Nephron progenitor cell (in vitro differentiated cells): ENCODE results near the gene BIRC3.

Experiments
- DNase-seq: peaks from one replicate; pipeline ENCODE4 v3.0.0; 2021
- H3K27ac Mint-ChIP-seq: 2 replicates; pipeline ENCODE4 v1.8.0; 2021; ENCODE audit warnings: mild to moderate bottlenecking, moderate library complexity, mixed read lengths
- H3K27me3 Mint-ChIP-seq: 2 replicates; pipeline ENCODE4 v1.8.0; 2021; ENCODE audit warnings: mild to moderate bottlenecking, low read depth, mixed read lengths; ENCODE audit not compliant: poor library complexity
- H3K36me3 Mint-ChIP-seq: 2 replicates; pipeline ENCODE4 v1.8.0; 2021; ENCODE audit warnings: low read depth, mixed read lengths
- H3K4me1 Mint-ChIP-seq: 2 replicates; pipeline ENCODE4 v1.8.0; 2021; ENCODE audit warnings: mixed read lengths
- H3K4me3 Mint-ChIP-seq: 2 replicates; pipeline ENCODE4 v1.8.0; 2021; ENCODE audit warnings: mild to moderate bottlenecking, moderate library complexity, mixed read lengths
- H3K9me3 Mint-ChIP-seq: 2 replicates; pipeline ENCODE4 v1.8.0; 2021; ENCODE audit warnings: mild to moderate bottlenecking, moderate library complexity, mixed read lengths
- TF ChIP-seq, protein P1 (sequence below): fragments of 200-600 bp; sonication (generic); IDR thresholded peaks from 2 replicates; pipeline ENCODE4 v1.5.0; 2021; ENCODE audit warnings: antibody characterized with exemption

The BIRC3 gene

DNA sequence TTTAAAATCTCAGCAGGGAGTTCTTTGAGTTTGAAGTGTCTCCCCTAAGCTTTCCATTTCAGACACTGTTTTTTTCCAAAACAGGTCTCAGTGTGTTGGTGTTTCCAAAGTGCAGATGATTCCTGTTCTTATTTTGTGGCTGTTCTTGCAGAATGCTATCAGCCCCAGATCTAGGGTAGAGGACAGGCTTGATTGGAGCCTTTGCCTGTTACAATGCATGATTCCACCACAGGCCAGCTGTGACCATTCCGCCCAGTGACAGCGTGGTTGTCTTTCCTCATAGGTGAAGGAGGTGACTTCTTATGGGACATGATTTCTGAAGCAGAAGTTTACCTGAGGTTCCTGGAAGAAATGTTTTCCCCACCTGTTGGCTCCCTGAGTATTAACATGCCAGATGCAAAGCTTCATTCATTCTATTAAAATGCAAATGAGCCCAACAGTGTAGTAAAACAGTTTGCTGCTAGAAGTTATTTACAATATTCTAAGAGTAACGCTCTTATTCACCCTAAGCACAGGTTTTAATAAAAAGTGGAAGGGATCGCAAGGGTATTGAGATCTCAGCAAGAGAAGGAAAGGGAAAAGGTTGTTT lies 36.9 kb upstream of the BIRC3 start:
- Mint-ChIP-seq H3K4me3 (peak overlapping the region; percentile 58), H3K36me3 (no peaks in the 10 kb centered on the region), H3K9me3 (peaks cover 3% of the 10 kb centered on the region), H3K27ac (no peak overlapping the region), H3K4me1 (peaks cover 38% of the 10 kb centered on the region), H3K27me3 (no peaks in the 10 kb centered on the region)
- DNase-seq = no peak
- TF ChIP-seq, protein P1, sequence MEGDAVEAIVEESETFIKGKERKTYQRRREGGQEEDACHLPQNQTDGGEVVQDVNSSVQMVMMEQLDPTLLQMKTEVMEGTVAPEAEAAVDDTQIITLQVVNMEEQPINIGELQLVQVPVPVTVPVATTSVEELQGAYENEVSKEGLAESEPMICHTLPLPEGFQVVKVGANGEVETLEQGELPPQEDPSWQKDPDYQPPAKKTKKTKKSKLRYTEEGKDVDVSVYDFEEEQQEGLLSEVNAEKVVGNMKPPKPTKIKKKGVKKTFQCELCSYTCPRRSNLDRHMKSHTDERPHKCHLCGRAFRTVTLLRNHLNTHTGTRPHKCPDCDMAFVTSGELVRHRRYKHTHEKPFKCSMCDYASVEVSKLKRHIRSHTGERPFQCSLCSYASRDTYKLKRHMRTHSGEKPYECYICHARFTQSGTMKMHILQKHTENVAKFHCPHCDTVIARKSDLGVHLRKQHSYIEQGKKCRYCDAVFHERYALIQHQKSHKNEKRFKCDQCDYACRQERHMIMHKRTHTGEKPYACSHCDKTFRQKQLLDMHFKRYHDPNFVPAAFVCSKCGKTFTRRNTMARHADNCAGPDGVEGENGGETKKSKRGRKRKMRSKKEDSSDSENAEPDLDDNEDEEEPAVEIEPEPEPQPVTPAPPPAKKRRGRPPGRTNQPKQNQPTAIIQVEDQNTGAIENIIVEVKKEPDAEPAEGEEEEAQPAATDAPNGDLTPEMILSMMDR = no peak

DNA sequence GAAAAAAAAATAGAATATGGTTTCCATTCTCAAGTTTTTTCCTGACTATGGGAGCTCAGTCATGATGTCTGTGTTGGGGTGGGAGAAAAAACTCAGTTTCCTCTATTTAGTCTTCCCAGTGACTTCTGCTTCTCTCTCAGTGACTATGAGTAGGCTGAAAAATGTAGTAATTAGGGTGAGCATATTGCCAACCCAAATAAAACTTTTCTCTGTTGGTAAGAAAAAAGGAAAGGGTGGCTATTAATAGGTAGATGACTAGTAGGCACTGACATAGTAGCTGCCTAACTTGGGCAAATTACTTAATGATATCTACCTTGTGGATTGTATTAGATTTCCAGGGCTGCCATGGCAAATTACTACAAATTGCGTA lies 34.2 kb upstream of the BIRC3 start:
- no peak for DNase-seq
- Mint-ChIP-seq H3K4me3 (no peak overlapping the region), H3K36me3 (no peaks in the 10 kb centered on the region), H3K27me3 (no peaks in the 10 kb centered on the region), H3K9me3 (no peaks in the 10 kb centered on the region), H3K27ac (no peak overlapping the region), H3K4me1 (peaks cover 34% of the 10 kb centered on the region)
- TF ChIP-seq, protein P1 = no peak

DNA sequence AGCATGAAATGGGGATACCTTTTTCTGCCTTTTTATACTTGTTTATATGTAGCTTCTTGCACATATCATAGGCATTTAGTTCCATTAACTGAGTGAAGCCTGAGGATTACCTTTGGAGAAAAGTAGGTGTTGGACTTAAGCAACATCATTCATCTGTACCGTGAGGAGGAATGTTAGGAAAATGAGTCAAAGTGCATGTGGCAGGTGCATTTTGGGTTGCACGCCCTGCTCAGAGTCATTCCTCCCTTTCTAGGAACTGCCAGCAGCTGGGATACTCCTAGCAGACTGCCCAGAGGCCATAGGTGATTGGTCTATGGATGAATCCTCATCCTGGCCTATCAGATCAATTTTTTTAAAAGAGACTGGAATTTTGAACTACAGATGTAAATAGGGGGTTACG lies 33.3 kb upstream of the BIRC3 start:
- Mint-ChIP-seq H3K27ac (no peak overlapping the region), H3K27me3 (no peaks in the 10 kb centered on the region), H3K9me3 (no peaks in the 10 kb centered on the region), H3K4me1 (peaks cover 40% of the 10 kb centered on the region), H3K36me3 (no peaks in the 10 kb centered on the region), H3K4me3 (no peak overlapping the region)
- TF ChIP-seq, protein P1 = no peak
- no peak for DNase-seq

DNA sequence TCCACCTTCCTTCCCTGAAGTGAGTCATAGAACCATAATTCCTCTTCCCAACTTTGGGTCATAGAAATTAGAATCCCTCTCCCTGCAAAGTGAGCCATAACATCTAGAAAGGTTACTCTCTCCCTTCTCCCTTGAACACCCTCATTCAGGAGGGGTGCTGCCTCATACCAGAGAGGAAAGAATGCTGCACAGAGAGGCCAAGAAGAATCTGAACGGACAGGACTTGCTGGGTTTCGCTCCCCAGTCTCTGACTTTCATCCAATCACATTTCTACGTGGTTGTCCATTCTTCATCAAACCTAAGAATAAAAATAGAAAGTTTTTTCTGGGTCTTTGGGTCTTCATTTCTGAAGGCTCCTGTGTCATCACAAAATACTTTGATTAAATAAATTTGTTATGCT lies 31.0 kb upstream of the BIRC3 start:
- Mint-ChIP-seq H3K4me1 (peaks cover 28% of the 10 kb centered on the region), H3K9me3 (no peaks in the 10 kb centered on the region), H3K27me3 (no peaks in the 10 kb centered on the region), H3K27ac (no peak overlapping the region), H3K36me3 (no peaks in the 10 kb centered on the region), H3K4me3 (no peak overlapping the region)
- DNase-seq = no peak
- TF ChIP-seq, protein P1 = no peak

DNA sequence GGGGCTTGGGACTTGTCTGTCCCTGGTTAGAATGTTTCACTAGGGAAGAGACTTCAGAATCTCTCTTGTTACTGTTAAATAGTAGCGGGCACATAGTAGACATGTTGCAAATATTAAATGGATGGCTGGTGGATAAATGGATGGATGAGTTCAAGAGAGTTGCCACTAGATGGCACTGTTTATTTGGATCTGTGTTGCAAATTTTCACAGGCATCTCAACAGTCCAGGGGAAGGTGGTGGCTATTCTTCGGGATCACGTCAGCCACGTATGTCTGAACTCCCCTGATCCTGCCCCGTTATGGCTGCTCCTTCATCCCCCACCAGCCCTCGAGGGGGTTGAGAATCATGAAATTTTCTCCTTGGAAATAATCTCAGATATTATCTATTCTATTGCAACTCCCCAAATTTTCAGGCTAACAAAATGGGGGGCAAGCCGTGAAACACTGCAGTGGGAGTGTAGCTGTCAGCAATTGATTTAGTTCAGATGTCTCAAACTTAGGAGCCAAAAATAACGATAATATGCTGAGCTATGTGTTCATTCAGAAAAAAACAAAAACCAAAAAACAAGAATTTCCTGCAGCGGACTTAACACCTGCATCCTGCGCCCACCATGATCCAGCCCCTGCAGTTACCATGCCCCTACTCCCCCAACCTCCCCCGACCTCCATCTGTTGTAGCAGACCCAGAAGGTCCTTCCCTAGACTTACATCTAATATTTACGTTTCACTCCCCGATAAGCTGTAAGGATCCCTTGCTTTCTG lies 29.1 kb upstream of the BIRC3 start:
- Mint-ChIP-seq H3K27ac (peak overlapping the region; percentile 34), H3K27me3 (no peaks in the 10 kb centered on the region), H3K36me3 (no peaks in the 10 kb centered on the region), H3K4me3 (no peak overlapping the region), H3K4me1 (peaks cover 28% of the 10 kb centered on the region), H3K9me3 (no peaks in the 10 kb centered on the region)
- TF ChIP-seq, protein P1 = peak; percentile 76
- DNase-seq = peak; percentile 41

DNA sequence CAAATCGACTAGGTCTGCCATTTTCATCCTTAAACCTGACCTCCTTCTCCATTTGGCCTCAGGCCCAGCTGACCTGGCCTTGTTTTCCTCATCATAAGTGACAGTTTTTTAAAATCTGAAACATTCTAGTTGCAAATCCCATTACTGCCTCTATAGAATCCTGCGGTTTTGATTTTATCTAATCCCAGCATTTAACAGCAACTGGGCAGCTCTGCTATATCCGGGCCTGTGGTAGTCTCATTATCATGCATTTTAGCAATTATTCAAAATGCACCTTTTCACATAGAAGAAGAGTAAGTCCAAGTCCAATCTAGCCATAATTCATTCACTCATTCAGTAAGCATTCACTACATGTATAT lies 28.6 kb upstream of the BIRC3 start:
- Mint-ChIP-seq H3K9me3 (no peaks in the 10 kb centered on the region), H3K4me1 (peaks cover 24% of the 10 kb centered on the region), H3K36me3 (no peaks in the 10 kb centered on the region), H3K27ac (peak overlapping the region; percentile 34), H3K27me3 (no peaks in the 10 kb centered on the region), H3K4me3 (no peak overlapping the region)
- no peak for DNase-seq
- TF ChIP-seq, protein P1 = no peak
